ENCODE results near the gene FAT1. TPM values are rescaled to one million over a fixed set of nuclear protein-coding genes. Genes with fewer than 3 reads are reported as not detected.

FAT1 gene
- total RNA-seq, 4 donors from 2014 or later, result 51.3 to 114 (median 72.2) TPM

GRCh38 chr4:186680641-186681040, 43.0 kb downstream of the FAT1 start:
- WGBS, 2 donors, result 94% methylated on average over 6 of the region's 6 CpGs
- no peak overlapping the region for H3K4me3 ChIP-seq (ENCODE audit: low read depth, poor library complexity, severe bottlenecking)
- no peak for DNase-seq (ENCODE audit: low spot score in 2 of 2)
- intact Hi-C loops (cut with DNase I; ENCODE audit: low total_unique reads), result no loop called here
- no peak for TF ChIP-seq POLR2A (IDR thresholded peaks at IDR 0.05)
- TF ChIP-seq, protein P1, sequence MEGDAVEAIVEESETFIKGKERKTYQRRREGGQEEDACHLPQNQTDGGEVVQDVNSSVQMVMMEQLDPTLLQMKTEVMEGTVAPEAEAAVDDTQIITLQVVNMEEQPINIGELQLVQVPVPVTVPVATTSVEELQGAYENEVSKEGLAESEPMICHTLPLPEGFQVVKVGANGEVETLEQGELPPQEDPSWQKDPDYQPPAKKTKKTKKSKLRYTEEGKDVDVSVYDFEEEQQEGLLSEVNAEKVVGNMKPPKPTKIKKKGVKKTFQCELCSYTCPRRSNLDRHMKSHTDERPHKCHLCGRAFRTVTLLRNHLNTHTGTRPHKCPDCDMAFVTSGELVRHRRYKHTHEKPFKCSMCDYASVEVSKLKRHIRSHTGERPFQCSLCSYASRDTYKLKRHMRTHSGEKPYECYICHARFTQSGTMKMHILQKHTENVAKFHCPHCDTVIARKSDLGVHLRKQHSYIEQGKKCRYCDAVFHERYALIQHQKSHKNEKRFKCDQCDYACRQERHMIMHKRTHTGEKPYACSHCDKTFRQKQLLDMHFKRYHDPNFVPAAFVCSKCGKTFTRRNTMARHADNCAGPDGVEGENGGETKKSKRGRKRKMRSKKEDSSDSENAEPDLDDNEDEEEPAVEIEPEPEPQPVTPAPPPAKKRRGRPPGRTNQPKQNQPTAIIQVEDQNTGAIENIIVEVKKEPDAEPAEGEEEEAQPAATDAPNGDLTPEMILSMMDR (IDR thresholded peaks at IDR 0.05), result no peak

GRCh38 chr4:186676531-186677161, 47.0 kb downstream of the FAT1 start:
- no peak overlapping the region for H3K4me3 ChIP-seq (ENCODE audit: low read depth, poor library complexity, severe bottlenecking)
- no peak for DNase-seq (ENCODE audit: low spot score in 2 of 2)
- intact Hi-C loops (cut with DNase I; ENCODE audit: low total_unique reads), result no loop called here
- whole genome bisulfite sequencing, 2 donors, result 44 to 51% methylated on average over 1 of the region's 1 CpG
- no peak for TF ChIP-seq POLR2A (IDR thresholded peaks at IDR 0.05)
- TF ChIP-seq, protein P1 (IDR thresholded peaks at IDR 0.05), result no peak

DNA sequence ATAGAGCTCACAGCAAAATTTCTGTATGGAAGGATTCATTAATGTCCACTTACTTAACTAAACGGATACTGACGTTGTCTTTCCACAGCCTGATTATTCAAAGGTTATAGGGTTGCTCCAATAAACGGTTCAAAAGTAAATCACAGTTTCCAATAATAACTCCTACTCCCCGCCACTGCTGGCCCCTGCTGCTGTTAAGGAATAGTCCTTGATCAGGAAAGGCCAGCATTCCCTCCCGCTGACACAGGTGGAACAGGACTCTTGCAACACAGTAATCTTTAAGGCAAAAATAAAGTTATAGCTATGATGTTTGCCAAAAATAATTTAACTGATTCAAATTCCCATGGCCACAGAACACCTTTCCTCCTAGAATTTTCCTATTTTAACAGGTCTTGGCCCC, 53.9 kb downstream of the FAT1 start:
- TF ChIP-seq, protein P1 (IDR thresholded peaks at IDR 0.05), result no peak
- TF ChIP-seq POLR2A (IDR thresholded peaks at IDR 0.05), result no peak
- DNase-seq (ENCODE audit: low spot score in 2 of 2), result no peak

GRCh38 chr4:186669159-186669731, 54.4 kb downstream of the FAT1 start:
- 39 to 44% methylated on average over 21 of the region's 21 CpGs for WGBS, 2 donors
- DNase-seq (ENCODE audit: low spot score in 2 of 2), result no peak
- no peak overlapping the region for H3K4me3 ChIP-seq (ENCODE audit: low read depth, poor library complexity, severe bottlenecking)
- intact Hi-C loops (cut with DNase I; ENCODE audit: low total_unique reads), result no loop called here
- TF ChIP-seq, protein P1 (IDR thresholded peaks at IDR 0.05), result no peak
- TF ChIP-seq POLR2A (IDR thresholded peaks at IDR 0.05), result no peak

More for the DNA sequence above, 53.9 kb downstream of the FAT1 start:
- no peak overlapping the region for H3K4me3 ChIP-seq (ENCODE audit: low read depth, poor library complexity, severe bottlenecking)
- WGBS, 2 donors, result 22 to 28% methylated on average over 5 of the region's 5 CpGs
- intact Hi-C loops (cut with DNase I; ENCODE audit: low total_unique reads), result no loop called here

DNA sequence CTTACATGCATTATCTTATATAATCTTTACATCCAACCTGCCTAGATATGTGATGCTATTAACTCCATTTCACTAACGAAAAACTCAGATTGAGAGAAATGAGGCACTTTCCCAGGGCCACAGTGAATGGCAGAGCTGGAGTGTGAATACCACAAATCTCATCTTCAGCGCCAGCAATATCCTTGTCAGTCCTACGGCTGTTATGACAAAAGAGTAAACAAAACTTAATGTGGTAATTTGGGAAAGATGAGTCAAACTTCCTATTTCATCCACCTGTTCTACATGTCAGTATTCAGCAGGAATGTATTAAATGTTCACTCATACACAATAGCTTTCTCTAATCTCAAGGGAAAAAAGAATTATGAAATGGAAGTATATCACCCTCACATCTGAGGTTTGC, 56.9 kb downstream of the FAT1 start:
- intact Hi-C loops (cut with DNase I; ENCODE audit: low total_unique reads), result no loop called here
- 49 to 60% methylated on average over 3 of the region's 3 CpGs for WGBS, 2 donors

More for the DNA sequence above, 56.9 kb downstream of the FAT1 start:
- H3K4me3 ChIP-seq (ENCODE audit: low read depth, poor library complexity, severe bottlenecking), result no peak overlapping the region
- no peak for DNase-seq (ENCODE audit: low spot score in 2 of 2)
- no peak for TF ChIP-seq POLR2A (IDR thresholded peaks at IDR 0.05)
- TF ChIP-seq, protein P1 (IDR thresholded peaks at IDR 0.05), result no peak

All from lower leg skin (tissue), 4 donors.